SK-N-SH (cell line): Measurements from ENCODE around the gene FZR1. TPM values are rescaled to one million over a fixed set of nuclear protein-coding genes. Genes with fewer than 3 reads are reported as not detected.

Experiments
- CTCF ChIA-PET: fragments of 300-600, 350-600 bp; formaldehyde crosslinking; extraction: SDS; loops from one replicate; lab custom pipeline; 2021; lab: Yijun Ruan, JAX
- POLR2A ChIA-PET: fragments of 350-600 bp; sonication (Branson Sonifier 250); formaldehyde crosslinking; extraction: SDS; loops from one replicate; lab custom pipeline; 2020; ENCODE audit warnings: antibody characterized with exemption, inconsistent platforms; lab: Yijun Ruan, JAX
- DNase-seq: peaks from one replicate; pipeline ENCODE4 v3.0.0; 2012
- H2AFZ ChIP-seq: fragments of 200-600 bp; sonication (generic); 2 replicates; pipeline ENCODE4 v1.8.1; 2016; ENCODE audit warnings: antibody characterized with exemption, mild to moderate bottlenecking, low read depth
- H3F3A ChIP-seq: fragments of 200-600 bp; sonication (generic); replicated peaks from 2 replicates; pipeline ENCODE3; 2016; ENCODE audit warnings: antibody characterized with exemption, mild to moderate bottlenecking; ENCODE audit not compliant: insufficient read depth
- H3K27ac ChIP-seq, 2 experiments: fragments of 200-500 bp in 1 of 2; fragments of 200-600 bp in 1 of 2; sonication (Bioruptor generic) in 1 of 2; sonication (generic), shearing (Covaris generic) in 1 of 2; 2 replicates each; pipeline versions ENCODE4 v1.5.1 to v1.6.1; 2014 to 2016; ENCODE audit warnings: low read depth in 2 of 2, inconsistent platforms in 1 of 2, low read length in 1 of 2, mild to moderate bottlenecking in 1 of 2, mixed read lengths in 1 of 2
- H3K27me3 ChIP-seq: fragments of 200-600 bp; sonication (generic), shearing (Covaris generic); 2 replicates; pipeline ENCODE4 v1.6.1; 2016; ENCODE audit warnings: mixed run types; ENCODE audit not compliant: insufficient read depth
- H3K36me3 ChIP-seq, 2 experiments: fragments of 200-500 bp in 1 of 2; fragments of 200-600 bp in 1 of 2; sonication (Bioruptor generic) in 1 of 2; sonication (generic) in 1 of 2; replicated peaks in 1 of 2; 2 replicates each; pipeline versions ENCODE3 to v1.5.1; 2014 to 2016; ENCODE audit warnings: low read length in 1 of 2, mild to moderate bottlenecking in 1 of 2; ENCODE audit not compliant: insufficient read depth in 2 of 2, control insufficient read depth in 1 of 2
- H3K4me1 ChIP-seq, 2 experiments: fragments of 200-500 bp in 1 of 2; fragments of 200-600 bp in 1 of 2; sonication (Bioruptor generic) in 1 of 2; sonication (generic), shearing (Covaris generic) in 1 of 2; 2 replicates each; pipeline versions ENCODE4 v1.5.1 to v1.6.1; 2014 to 2016; ENCODE audit warnings: low read depth in 1 of 2, low read length in 1 of 2, mixed run types in 1 of 2; ENCODE audit not compliant: insufficient read depth in 2 of 2, control insufficient read depth in 1 of 2
- H3K4me2 ChIP-seq: fragments of 200-600 bp; sonication (generic), shearing (Covaris generic); 2 replicates; pipeline ENCODE4 v1.6.1; 2017; ENCODE audit warnings: mixed run types
- H3K4me3 ChIP-seq, 2 experiments: fragments of 200-500 bp in 1 of 2; fragments of 200-600 bp in 1 of 2; sonication (Bioruptor generic) in 1 of 2; sonication (generic), shearing (Covaris generic) in 1 of 2; 2 replicates each; pipeline versions ENCODE4 v1.5.1 to v1.8.1; 2014 to 2016; ENCODE audit warnings: low read depth in 2 of 2, inconsistent platforms in 1 of 2, low read length in 1 of 2, mild to moderate bottlenecking in 1 of 2, mixed read lengths in 1 of 2, moderate library complexity in 1 of 2
- H3K79me2 ChIP-seq: fragments of 200-600 bp; sonication (generic); 2 replicates; pipeline ENCODE4 v1.8.1; 2017; ENCODE audit warnings: mild to moderate bottlenecking; ENCODE audit not compliant: insufficient read depth
- H3K9ac ChIP-seq: fragments of 200-600 bp; sonication (generic); 2 replicates; pipeline ENCODE4 v1.6.1; 2017; ENCODE audit warnings: mixed run types
- H3K9me2 ChIP-seq: fragments of 200-600 bp; sonication (generic); 2 replicates; pipeline ENCODE4 v1.6.1; 2017; ENCODE audit warnings: mixed run types
- H3K9me3 ChIP-seq: fragments of 200-600 bp; sonication (generic); 2 replicates; pipeline ENCODE4 v1.6.1; 2017; ENCODE audit warnings: mixed run types, mild to moderate bottlenecking, moderate library complexity
- H4K20me1 ChIP-seq: fragments of 200-600 bp; sonication (generic); 2 replicates; pipeline ENCODE4 v1.6.1; 2017; ENCODE audit warnings: mild to moderate bottlenecking, mixed run types; ENCODE audit not compliant: insufficient read depth
- CTCF ChIP-seq: fragments of 200-600 bp; sonication (generic); IDR thresholded peaks from 2 replicates; pipeline ENCODE4 v1.6.1; 2017; ENCODE audit warnings: antibody characterized with exemption, mild to moderate bottlenecking, moderate library complexity
- ELF1 ChIP-seq: IDR thresholded peaks from 2 replicates; pipeline ENCODE4 v1.4.0; 2012
- GABPA ChIP-seq: IDR thresholded peaks from 2 replicates; pipeline ENCODE4 v1.4.0; 2012; ENCODE audit warnings: low read depth, mild to moderate bottlenecking
- IRF3 ChIP-seq: fragments of 150-350 bp; IDR thresholded peaks from 2 replicates; pipeline ENCODE4 v1.6.1; 2016; ENCODE audit warnings: mild to moderate bottlenecking, low read depth, low read length
- MEF2A ChIP-seq: IDR thresholded peaks from 2 replicates; pipeline ENCODE4 v1.4.0; 2012; ENCODE audit warnings: low read depth, borderline replicate concordance
- RAD21 ChIP-seq: IDR thresholded peaks from 2 replicates; pipeline ENCODE4 v1.6.1; 2012; ENCODE audit warnings: mild to moderate bottlenecking, low read length
- SMC3 ChIP-seq: IDR thresholded peaks from 2 replicates; pipeline ENCODE4 v1.6.1; 2012; ENCODE audit warnings: low read depth, low read length, improper control_type of control experiment
- TAF1 ChIP-seq: IDR thresholded peaks from 2 replicates; pipeline ENCODE4 v1.6.1; 2012; ENCODE audit warnings: low read depth, mild to moderate bottlenecking, low read length, moderate library complexity, borderline replicate concordance
- WGBS: methylation state at CpG from one replicate; pipeline ENCODE4 v1.1.6; 2017; ENCODE audit warnings: low lambda C conversion rate; 5-methylcytosine and 5-hydroxymethylcytosine counted together
- polyA plus RNA-seq, 3 experiments: library from polyadenylated mRNA; depleted of rRNA; stranded (reverse); fragments of >200 nt; gene quantifications; 2 replicates each; pipeline ENCODE4 v1.2.3, GENCODE V29; 2012
- TF ChIP-seq, protein P1 (sequence below): IDR thresholded peaks from 2 replicates; pipeline ENCODE4 v1.4.0; 2012; ENCODE audit warnings: low read depth

Gene FZR1
- polyA plus RNA-seq, 1 of the 3 experiments (the other 2 are of a cell fraction) = 36.3 TPM

DNA sequence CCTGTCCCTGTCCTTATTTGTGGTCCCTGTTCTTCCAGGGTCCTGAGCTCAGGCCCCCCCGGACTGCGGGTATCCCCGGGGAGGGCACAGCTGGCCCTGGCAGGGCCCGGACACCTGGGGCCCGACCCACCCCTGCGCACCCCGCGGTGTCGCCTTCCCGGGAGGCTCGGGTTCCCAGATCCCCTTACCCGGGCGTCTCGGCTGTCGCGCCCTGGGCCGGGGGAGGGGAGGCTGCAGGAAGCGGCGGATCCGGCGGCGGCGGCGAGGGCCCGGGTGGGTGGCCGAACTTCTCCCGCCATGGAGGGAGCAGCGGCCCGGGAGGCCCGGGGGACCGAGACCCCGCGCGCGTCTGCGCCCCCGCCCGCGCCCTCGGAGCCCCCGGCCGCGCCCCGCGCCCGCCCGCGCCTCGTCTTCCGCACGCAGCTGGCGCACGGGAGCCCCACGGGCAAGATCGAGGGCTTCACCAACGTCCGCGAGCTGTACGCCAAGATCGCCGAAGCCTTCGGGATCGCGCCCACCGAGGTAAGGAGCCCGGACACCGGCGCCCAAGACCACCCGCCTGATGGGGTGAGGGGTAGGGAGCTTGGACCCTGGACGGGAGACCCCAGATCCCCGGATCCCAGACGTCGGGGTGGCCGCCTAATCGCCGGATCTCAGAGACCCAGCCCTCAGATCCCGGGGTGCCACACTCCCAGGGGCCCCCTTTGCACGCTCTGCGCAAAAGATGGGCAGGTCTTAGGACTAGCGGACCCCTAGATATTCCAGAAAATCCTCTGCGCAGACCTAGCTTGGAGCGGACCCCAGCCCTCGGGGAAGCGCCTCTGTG, 79.4 kb downstream of the FZR1 start, which contains the start of gene GIPC3:
Gene GIPC3, plus strand, starts transcription at position 178 of the 826 bp plus-strand sequence. Its CDS starts 120 bp downstream, at position 298.
- Histone ChIP-seq H3K4me2 (0 out of 2 replicates have a peak within 1 kb of the TSS, but pooled peaks have one; percentile 60), H3K9me3 (no peaks in the 10 kb centered on the region), H3K4me1 (peaks cover 4 to 7% of the 10 kb centered on the region in 2 experiments; a peak in 2 of 4 replicates), H3K4me3 (peak within 1 kb of the TSS in 1 of 2 experiments; percentile 26; a peak in 3 of 4 replicates), H3K9ac (no peak within 1 kb of the TSS), H3K27ac (no peak within 1 kb of the TSS), H3K27me3 (no peaks in the 10 kb centered on the region), H3K9me2 (no peaks in the 10 kb centered on the region), H3K36me3 (no peaks in the 10 kb centered on the region), H2AFZ (peak within 1 kb of the TSS; percentile 65; the same call in 1 of the 2 replicates), H3K79me2 (no peaks in the 10 kb centered on the region), H4K20me1 (no peaks in the 10 kb centered on the region), H3F3A (peaks cover 9% of the 10 kb centered on the region)
- ChIA-PET CTCF (interaction anchor here (0.6 to 3.5 kb wide), 28 partner anchors 10 to 359 kb away, joined by 3 to 49 read pairs (median 5); partner anchors contain the start of gene HMG20B), POLR2A (no interaction called here)
- peak; percentile 73 for DNase-seq
- WGBS = 3% methylated on average over 31 of the region's 84 CpGs
- TF ChIP-seq GABPA (no peak), TAF1 (no peak), MEF2A (no peak)
- TF ChIP-seq, protein P1, sequence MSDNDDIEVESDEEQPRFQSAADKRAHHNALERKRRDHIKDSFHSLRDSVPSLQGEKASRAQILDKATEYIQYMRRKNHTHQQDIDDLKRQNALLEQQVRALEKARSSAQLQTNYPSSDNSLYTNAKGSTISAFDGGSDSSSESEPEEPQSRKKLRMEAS = no peak

DNA sequence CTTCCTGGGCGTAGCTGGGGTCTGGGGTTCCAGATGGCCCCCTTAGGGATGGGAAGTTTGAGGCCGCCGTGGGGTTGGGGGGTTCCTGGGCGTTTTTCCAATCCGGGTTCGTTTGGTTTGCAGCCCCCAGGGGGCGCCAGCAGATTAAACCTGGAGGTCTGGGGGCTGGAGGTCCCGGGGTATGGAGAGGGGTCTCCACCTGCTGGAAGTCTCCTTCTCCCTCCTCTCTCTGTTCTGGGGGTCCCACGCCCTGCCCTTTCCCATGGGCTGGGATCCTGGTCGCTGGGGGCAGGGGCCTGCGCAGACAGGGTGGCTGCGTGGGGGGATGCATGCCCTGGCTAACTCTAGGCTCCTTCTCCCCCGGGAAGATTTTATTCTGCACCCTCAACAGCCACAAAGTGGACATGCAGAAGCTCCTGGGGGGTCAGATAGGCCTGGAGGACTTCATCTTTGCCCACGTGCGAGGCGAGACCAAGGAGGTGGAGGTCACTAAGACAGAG, 80.1 kb downstream of the FZR1 start:
- Histone ChIP-seq H3F3A (peaks cover 12% of the 10 kb centered on the region), H3K27ac (no peak overlapping the region), H3K27me3 (no peaks in the 10 kb centered on the region), H3K9me3 (no peaks in the 10 kb centered on the region), H3K4me3 (no peak overlapping the region), H4K20me1 (no peaks in the 10 kb centered on the region), H2AFZ (peak overlapping the region; percentile 59; the same call in 1 of the 2 replicates), H3K4me1 (peaks cover 0 to 7% of the 10 kb centered on the region in 2 experiments; a peak in 1 of 4 replicates), H3K4me2 (0 out of 2 replicates have a peak overlapping the region, but pooled peaks have one; percentile 60), H3K9me2 (no peaks in the 10 kb centered on the region), H3K9ac (no peak overlapping the region), H3K79me2 (no peaks in the 10 kb centered on the region), H3K36me3 (no peaks in the 10 kb centered on the region)
- peak; percentile 89 for DNase-seq
- WGBS = 5% methylated on average over 4 of the region's 16 CpGs
- no peak for TF ChIP-seq IRF3
- TF ChIP-seq SMC3 = peak; percentile 30; the same call in 1 of the 2 replicates
- TF ChIP-seq ELF1 = no peak
- TF ChIP-seq CTCF = peak; percentile 71
- TF ChIP-seq RAD21 = peak; percentile 65
- ChIA-PET CTCF (interaction anchor here (0.6 to 3.5 kb wide), 28 partner anchors 10 to 360 kb away, joined by 3 to 49 read pairs (median 4); partner anchors contain the start of gene HMG20B), POLR2A (interaction anchor here (0.9 kb wide), 1 partner anchor 23 kb away, joined by 4 read pairs; no protein-coding TSS in a partner anchor)
